ENCODE measurements around the gene SLC25A46. TPM values are rescaled to one million over a fixed set of nuclear protein-coding genes. Genes with fewer than 3 reads are reported as not detected.
"Not testable (repeated sequence)": the region's sequence is repeated elsewhere in the genome, so short reads cannot be mapped to it uniquely, and the experiment has no call there.

Gene SLC25A46
- total RNA-seq, 1 experiment from 2014 or later, result 72.0 TPM

DNA sequence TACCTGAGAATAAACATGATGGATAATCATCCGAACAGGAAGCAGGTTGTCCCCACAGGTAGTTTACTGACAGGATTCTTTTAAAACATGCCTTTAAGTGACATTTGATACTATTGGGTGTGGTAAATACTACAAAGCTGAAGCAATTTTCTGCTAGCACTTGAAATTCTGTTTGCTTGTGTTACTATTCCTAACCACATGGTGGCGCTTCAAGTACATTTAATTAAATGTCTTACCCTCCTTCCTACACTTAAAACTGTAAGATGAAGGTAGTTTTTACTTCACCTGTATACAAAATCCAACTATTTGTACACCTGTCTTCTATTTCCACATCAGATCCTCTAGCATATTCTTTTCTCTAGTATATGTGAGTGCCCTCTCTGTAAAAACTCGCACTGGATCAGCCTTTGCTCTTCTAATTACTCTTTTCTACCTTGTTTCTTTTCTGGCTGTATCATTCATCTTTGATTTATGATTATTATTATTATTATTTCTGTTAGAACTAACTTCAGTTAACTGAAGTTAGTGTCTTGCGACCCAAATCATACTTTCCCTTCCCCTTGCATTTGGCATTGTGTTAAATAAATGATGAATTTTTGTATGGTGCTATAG is 18.4 kb downstream of the SLC25A46 start:
- peak; percentile 49 for DNase-seq (ENCODE audit: low spot score)

- DNase-seq (ENCODE audit: low spot score), result no peak
Measured at GRCh38 chr5:110760158-110760557, 21.4 kb downstream of the SLC25A46 start.

DNA sequence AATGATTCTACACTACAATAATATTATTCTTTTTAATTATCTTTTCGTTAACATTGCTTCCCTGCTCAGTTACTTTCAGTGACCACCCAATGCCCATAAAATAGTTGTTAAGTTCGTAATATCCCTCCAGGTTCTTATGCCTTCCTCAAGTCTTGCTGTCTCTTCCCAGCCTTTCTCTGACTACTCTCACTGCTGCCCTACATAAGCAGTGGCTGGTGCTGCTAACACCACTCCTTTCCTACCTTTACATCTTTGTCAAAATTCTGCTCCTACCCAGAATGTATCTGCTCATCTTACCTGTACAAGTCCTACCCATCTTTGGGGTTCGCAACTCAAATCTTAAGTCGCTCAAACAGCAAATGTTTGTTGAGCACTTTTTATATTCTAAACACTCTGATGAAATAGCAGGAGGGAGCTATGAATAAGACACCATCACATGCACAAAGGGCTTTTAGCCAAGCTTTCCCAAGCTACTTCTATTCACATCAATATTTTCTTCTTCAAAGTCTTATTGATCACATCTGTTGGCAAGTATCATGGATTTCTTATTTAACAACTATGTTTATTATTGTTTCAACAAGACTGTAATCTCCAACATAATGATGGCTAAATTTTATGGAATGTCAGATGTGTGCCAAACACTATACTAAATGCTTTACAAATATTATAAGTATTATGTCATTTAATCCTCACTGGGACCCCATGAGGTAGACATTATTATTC is 29.5 kb downstream of the SLC25A46 start:
- no peak for DNase-seq (ENCODE audit: low spot score)

DNA sequence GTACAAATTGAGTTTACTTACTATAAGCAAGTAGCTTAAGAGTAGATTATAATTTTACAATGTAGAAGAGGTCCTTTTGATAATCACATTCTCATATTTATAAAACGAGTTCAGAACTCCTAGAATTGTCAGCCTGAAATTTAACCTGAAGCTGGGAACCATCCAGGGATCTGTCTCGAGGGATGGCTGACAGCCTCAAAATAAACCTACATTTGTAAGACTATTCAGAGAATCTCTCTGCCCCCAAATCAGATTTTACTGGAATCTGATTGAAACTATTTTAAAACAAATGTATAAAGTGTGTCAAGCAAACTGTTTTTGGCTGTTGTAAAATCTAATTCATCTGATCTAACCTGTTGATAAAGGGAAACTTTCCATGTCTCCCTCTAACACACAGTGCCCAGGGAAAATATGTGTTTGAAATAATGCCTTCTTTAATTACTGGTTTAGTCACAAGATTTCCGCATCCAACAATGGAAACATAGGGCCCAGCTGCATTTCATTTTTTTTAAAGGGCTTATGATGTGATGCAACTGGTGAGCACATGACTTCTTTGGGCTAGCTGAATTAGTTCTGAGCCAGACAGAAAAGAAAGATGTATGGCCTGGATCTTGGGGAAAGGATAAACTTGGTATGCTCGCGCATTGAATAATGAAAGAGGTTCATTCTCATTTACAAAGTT is 30.3 kb downstream of the SLC25A46 start:
- DNase-seq (ENCODE audit: low spot score), result peak; percentile 64

DNA sequence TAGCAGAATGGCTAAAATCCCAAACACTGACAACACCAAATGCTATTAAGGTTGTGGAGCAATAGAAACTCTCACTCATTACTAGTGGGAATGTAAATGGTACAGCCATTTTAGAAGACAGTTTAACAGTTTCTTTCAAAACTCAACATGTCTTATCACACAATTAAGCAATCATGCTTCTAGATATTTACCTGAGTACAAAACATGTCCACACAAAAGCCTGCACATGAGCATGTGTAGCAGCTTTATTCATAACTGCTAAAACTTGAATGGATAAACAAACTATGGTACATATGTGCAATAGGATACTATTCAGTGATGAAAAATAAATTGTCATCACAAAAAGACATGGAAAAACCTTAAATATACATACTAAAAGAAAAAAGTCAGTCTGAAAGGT is 31.5 kb downstream of the SLC25A46 start:
- DNase-seq (ENCODE audit: low spot score), result no peak

DNA sequence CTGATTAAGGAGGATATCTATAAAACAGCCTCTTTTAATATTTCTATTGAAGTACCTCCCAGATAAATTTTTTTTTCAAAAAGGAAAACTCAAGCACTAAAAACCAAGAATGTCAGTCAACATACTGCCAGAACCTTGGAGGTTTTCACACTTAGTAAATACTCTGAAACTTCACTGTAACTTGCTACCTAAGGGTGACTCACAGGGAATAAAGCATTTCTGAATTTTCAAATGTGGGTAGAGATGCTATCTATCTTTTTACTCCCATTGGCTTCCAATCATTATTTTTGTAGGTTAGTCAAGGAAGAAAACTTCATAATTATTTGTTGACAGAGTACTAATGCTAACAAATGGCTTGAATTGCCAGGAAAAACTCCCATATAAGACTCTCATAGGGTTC is 46.1 kb downstream of the SLC25A46 start:
- no peak for DNase-seq (ENCODE audit: low spot score)

GRCh38 chr5:110785356-110785755 is 46.5 kb downstream of the SLC25A46 start:
- DNase-seq (ENCODE audit: low spot score), result no peak

- not testable (repeated sequence) for DNase-seq (ENCODE audit: low spot score)
Measured at GRCh38 chr5:110788006-110788405, 49.2 kb downstream of the SLC25A46 start.

- DNase-seq (ENCODE audit: low spot score), result peak; percentile 18
Measured at GRCh38 chr5:110790673-110791072, 51.9 kb downstream of the SLC25A46 start.

GRCh38 chr5:110802998-110803397 is 64.2 kb downstream of the SLC25A46 start:
- DNase-seq (ENCODE audit: low spot score), result no peak

- no peak for DNase-seq (ENCODE audit: low spot score)
Measured at GRCh38 chr5:110803467-110804326, 64.9 kb downstream of the SLC25A46 start.

DNA sequence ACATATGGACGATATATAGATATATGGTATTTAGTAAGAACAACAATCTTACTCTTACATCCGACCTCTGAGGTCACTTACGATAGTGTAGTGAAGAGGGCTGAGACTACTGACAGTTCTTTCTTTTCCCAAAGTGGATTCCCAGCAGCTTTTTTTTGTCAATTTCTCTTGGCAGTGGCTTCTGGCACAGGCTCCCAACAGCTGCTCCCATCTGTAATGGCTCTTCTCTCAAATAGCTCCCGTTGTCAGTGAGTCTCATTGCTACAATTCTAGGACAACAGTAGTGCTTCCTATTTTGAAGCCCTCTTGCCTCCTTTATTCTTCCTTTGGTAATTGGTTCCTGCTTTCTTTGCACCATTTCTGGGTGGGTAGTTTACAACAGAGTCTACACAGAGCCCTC is 68.4 kb downstream of the SLC25A46 start:
- DNase-seq (ENCODE audit: low spot score), result no peak

DNA sequence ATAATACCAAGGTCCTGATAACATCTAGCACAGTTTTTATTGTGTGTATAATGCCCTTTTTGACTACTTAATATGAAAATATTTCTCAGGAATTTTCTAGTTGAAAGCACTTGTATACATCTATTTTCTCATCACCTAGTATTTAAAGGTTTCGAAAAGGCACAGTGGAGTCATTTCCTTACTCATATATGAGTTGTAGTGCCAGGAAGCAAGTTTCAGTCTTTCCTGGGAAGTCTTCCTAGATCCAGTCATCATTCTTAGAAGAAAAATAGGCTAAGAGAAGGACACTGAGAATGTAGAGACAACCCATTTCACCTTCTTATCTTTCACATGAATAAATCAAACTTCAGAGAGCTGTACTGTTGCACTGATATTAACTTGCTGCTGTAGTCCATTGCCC is 70.2 kb downstream of the SLC25A46 start:
- no peak for DNase-seq (ENCODE audit: low spot score)

Other genes with a start within 250 kb of the SLC25A46 start
- gene TMEM232, start 12.3 kb upstream of the SLC25A46 start, total RNA-seq (2014; rRNA removed; shearing (Covaris generic)), result 0.66 and 1.7 TPM in 2 replicates

Data from H4 (cell line).